G401 (cell line): ENCODE results near the gene APLP2. TPM values are rescaled to one million over a fixed set of nuclear protein-coding genes. Genes with fewer than 3 reads are reported as not detected.

Experiments
- DNase-seq: peaks from one replicate; pipeline ENCODE4 v3.0.0-alpha.2; 2015; ENCODE audit warnings: low spot score
- in situ Hi-C: cut with HindIII; loops from 2 replicates; pipeline ENCODE4 v1.10.0; 2016; ENCODE audit warnings: low sequenced_read_pairs, mixed read lengths
- total RNA-seq: library from RNA; depleted of rRNA; stranded (reverse); fragments of >200 nt; shearing (Covaris generic); gene quantifications from 2 replicates; pipeline ENCODE4 v1.2.3, GENCODE V29; 2014

APLP2 gene
- total RNA-seq, 1 experiment from 2014 or later: 237 TPM

DNA sequence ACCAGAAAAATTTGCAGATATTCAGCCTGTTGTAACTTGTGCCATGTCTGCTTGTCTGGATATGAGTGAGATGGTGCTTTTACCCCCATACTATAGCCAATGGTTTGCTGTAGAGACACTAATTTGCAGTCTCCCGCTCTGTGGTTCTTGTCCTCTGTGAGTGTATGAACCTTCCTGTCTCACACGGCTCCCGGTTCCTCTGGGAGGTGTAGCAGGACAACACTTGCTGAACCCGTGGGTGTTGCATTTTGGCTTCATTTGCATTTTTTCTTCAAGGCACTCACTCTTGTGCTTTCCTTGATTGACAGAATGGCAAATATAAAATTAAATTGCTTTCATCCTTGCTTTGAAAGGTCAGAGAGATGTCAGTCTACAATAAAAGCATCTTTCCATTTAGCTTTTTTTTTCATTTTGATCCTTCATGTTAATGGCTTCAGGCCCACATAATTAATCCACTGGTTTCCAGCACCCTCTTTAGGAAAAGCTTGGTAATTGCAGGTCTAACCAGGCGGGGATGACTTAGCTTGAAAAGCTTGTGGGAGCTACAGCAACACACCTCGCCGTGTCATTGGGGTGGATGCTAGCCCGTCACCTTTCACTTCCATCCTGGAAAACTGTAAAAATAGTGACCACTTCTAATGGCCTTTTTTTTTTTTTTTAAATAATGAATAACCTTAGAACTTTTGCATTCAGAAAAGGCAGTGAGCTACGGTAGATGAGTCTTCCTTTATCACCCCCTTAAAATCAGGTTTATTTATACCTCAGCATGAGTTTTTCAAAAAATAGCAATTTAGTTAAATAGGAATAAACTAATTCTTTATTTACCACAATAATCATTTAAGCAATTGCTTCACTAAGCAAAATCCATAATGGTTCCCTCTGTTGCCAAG, 62.5 kb downstream of the APLP2 start:
- in situ Hi-C loops: loop anchor here (25.0 kb wide), 1 partner anchor 195 kb away; no protein-coding TSS in a partner anchor
- DNase-seq: no peak

GRCh38 chr11:130133716-130134115, 64.0 kb downstream of the APLP2 start:
- in situ Hi-C loops: loop anchor here (25.0 kb wide), 1 partner anchor 196 kb away; no protein-coding TSS in a partner anchor
- peak; percentile 82 for DNase-seq

DNA sequence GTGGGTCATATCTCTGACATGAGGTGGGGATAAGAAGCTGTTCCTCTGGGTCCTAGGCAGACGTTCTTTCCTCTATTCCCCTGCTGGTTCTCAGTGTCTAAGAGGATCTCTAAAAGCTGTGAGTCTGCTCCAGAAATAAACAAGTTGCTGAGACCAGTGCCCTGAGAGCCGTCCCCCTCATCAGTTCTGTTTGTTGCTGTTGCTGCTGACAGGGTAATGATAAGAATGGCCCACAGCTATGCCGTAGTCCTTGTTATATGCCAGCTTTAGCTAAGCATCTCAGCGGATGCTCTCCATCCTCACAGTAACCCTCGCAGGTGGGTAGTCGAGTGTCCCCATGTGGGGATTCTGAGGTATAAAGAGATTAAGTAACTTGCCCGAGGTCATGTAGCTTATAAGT, 66.4 kb downstream of the APLP2 start:
- in situ Hi-C loops: loop anchor here (25.0 kb wide), 1 partner anchor 199 kb away; no protein-coding TSS in a partner anchor
- no peak for DNase-seq

- in situ Hi-C loops: loop anchor here (25.0 kb wide), 1 partner anchor 201 kb away; no protein-coding TSS in a partner anchor
- no peak for DNase-seq
Measured at GRCh38 chr11:130137999-130138398, 68.3 kb downstream of the APLP2 start.

- in situ Hi-C loops: loop anchor here (25.0 kb wide), 1 partner anchor 202 kb away; no protein-coding TSS in a partner anchor
- peak; percentile 45 for DNase-seq
Measured at GRCh38 chr11:130139401-130139800, 69.7 kb downstream of the APLP2 start.

DNA sequence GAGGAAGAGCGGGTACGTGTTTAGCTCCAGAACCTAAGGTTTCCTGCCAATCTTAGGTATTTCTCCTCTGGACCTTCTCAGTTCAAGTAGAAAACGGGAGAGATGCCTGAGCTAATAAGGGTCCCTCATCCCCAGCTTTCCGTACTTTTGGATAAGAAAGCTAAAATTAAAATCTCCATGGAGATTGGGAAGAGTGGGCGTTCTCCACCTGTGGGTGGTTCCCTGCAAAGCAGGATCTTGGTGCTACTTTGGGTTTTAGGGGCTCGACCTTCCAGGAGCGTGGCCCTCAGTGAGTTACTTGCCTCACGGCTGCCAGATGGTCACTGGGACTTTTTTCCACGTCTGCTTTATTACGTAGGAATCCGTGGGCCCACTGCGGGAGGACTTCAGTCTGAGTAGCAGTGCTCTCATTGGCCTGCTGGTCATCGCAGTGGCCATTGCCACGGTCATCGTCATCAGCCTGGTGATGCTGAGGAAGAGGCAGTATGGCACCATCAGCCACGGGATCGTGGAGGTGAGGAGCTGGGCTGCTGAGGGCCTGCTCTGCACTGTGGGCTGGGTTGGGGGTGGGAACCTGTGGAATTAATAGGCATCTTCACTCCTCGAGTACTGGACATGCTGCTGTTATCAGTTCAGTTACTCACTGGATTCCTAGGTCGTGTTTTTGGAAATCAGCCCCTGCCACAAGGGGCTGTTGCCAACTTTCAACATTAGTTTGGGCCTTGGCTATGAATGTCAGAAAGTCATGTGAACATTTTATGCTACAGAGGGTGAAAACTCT, 72.1 kb downstream of the APLP2 start:
- in situ Hi-C loops: loop anchor here (25.0 kb wide), 1 partner anchor 204 kb away; no protein-coding TSS in a partner anchor
- DNase-seq: no peak

- in situ Hi-C loops: loop anchor here (25.0 kb wide), 1 partner anchor 207 kb away; no protein-coding TSS in a partner anchor
Measured at GRCh38 chr11:130144141-130144540, 74.4 kb downstream of the APLP2 start.

DNA sequence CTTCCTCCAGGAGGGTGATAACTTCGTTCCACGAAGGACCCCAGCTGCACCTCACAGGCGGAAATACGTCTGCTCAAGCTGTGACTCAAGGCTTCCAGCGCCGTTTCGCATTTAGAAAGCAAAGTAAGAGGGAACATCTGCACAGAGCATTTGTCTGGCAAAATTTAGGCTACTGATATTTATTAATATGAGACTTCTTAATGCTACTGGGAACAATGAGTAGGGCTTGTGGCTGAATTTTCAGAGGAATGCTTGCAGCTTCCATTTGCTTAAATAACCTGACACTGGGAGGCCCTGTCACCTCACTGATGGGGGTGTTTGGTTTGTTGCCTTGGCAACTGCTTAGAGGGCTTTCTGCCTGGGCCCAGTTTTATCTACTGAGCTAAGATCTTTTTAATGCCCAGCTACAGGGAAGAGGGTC, 75.2 kb downstream of the APLP2 start:
- no peak for DNase-seq
- in situ Hi-C loops: loop anchor here (25.0 kb wide), 1 partner anchor 208 kb away; no protein-coding TSS in a partner anchor

More at GRCh38 chr11:130144141-130144540, 74.4 kb downstream of the APLP2 start:
- no peak for DNase-seq

DNA sequence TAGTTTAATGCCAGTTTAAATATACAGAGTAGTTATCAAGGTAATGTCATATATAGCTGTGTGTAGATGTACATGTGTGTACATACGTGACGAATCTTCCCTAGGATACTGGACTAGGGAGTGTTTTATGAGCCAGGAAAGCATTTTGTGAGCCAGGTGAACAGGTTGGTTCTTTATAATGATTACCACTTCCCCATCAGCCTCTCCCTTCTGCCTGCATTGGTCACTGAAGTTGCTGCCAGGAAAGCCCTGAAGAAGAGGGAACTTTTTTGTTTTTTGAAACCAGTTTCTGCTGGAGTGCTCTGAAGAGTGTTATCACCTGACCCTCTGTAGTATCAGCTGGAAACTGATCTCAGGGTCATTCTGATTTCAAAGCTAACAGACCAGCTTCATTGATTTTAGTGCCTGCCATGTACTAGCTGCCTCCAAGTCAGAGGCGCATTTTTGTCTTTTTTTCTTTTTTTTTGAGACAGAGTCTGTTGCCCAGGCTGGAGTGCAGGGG, 75.7 kb downstream of the APLP2 start:
- in situ Hi-C loops: loop anchor here (25.0 kb wide), 1 partner anchor 208 kb away; no protein-coding TSS in a partner anchor
- no peak for DNase-seq

DNA sequence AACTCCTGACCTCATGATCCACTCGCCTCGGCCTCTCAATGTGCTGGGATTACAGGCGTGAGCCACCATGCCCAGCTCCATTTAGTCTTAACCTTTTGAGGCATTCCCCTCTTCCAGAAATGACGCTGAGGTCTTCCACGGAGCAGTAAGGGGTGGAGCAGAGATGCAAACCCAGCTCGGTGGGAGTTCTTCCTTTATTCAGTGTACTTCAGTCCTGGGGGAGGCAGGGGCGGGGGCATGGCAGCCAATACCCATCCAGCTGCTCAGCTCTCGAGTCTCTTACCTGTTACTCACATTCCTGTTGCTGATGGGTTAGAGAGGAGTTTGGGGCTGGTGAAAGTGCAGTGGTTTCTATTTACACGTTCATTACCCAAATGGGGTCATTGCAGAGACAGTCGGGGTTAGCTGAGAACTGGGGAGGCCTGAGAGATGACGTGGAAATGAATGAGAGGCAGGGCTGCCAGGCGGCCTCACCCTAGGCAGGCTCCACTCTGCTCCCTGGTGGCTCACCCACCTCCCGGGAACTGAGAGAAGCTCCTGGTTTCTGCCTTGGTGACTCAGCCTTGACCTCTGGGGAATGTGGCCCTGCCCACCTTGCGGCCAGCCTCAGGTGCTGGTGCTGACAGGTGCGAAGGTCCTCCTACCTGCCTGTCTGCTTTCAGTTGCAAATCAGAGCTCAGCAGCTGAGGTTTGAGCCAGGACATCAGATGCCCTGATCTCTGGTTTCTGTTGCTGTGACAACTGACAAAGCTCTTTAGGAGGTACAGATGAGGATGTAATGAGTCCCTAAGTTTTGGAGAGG, 76.5 kb downstream of the APLP2 start:
- in situ Hi-C loops: loop anchor here (25.0 kb wide), 1 partner anchor 209 kb away; no protein-coding TSS in a partner anchor
- DNase-seq: no peak

DNA sequence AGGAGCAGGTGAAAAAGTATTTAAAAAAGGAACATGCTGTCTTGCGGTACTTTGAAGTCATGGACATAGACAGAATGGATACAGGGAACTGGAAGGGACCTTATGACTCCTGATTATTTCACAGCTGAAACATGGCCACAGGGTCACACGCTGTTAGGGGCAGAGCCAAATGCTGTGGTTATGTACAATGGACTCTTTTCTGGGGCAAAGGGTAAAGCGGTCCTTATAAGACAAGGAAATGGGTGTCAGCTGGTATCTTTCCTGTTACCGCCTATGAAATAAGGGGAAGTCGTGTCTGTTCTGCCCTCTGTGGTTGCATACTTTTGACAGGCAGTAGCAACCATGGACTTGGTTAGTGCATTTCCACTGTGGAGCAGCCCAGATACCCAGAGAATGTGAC, 77.1 kb downstream of the APLP2 start:
- no peak for DNase-seq
- in situ Hi-C loops: loop anchor here (25.0 kb wide), 1 partner anchor 209 kb away; no protein-coding TSS in a partner anchor

GRCh38 chr11:130148796-130149326, 79.2 kb downstream of the APLP2 start:
- no peak for DNase-seq
- in situ Hi-C loops: loop anchor here (25.0 kb wide), 1 partner anchor 212 kb away; no protein-coding TSS in a partner anchor

- DNase-seq: no peak
- in situ Hi-C loops: no loop called here
Measured at GRCh38 chr11:130150790-130151189, 81.1 kb downstream of the APLP2 start.

GRCh38 chr11:130151196-130151595, 81.5 kb downstream of the APLP2 start:
- no peak for DNase-seq

DNA sequence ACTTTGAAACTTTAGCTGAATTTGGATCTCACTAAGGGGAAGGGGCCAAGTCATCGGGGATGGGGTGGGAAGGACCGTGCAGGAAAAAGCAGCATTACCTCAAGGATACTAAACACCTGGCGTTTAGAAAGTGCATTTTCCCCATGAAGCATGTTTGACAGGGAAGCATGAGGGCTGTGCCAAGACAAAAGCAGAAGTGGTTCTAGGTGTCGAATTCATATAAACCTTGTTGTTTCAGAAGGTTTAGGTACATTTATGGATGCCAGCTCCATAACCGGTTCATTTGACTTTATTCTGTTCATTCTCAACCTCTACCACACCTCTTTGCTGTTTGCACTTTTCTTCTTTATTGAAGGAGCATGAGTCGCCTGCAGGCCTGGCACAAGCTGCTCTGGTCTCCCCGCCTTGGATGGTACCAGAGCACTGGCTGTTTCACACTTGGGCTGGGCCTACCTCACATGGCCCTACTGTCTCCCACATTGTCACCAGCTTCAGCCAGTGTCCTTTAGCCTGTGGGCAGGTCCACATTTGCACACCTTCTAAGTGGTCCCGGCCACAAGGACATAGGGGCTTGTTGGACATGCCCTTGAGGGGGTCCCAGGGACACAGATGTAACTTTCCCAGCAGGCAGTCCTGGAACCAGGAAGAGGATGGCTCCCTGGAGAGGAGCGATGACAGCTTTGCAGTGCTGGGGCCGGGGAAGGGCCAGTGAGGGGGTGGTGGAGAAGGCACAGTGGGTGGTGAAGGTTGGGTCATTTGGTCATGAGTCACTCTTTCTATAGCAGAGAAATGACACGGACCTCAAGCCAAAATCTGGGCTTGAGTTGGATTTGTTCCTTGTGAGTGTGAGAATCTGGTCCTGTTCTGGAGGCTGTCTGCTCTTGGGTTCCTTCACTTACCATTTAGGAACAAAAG, 86.7 kb downstream of the APLP2 start:
- in situ Hi-C loops: no loop called here
- DNase-seq: no peak

More at GRCh38 chr11:130151196-130151595, 81.5 kb downstream of the APLP2 start:
- in situ Hi-C loops: no loop called here

GRCh38 chr11:130157101-130157500, 87.4 kb downstream of the APLP2 start:
- DNase-seq: no peak
- in situ Hi-C loops: no loop called here

DNA sequence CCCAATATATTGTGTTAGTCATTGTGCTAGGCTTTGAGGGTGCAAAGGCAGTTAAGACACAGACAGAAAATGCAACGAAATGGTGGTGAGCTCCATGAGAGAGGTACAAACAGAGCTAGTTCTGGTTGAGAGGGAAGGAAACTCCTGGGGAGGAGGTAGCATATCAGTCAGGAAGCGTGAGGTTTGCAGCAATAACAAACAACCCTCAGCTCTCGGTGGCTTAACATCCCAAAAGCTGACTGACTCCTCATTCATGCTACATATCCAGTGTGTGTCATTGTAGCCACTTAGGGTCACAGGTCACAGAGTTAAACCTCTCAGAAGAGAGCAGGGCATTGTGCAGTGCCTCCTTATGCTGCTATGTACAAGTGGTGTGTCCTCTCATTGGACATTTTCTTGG, 88.1 kb downstream of the APLP2 start:
- no peak for DNase-seq
- in situ Hi-C loops: no loop called here
